Pancreas (tissue), 10 donors: ENCODE results near the gene DHX8. TPM values are rescaled to one million over a fixed set of nuclear protein-coding genes. Genes with fewer than 3 reads are reported as not detected.

Experiments used
- ATAC-seq, 4 donors: fragments of 200-7000 bp; cut with Tn5 transposase; one replicate each; pipeline versions ENCODE4 v1.8.0 to v1.9.1; 2020; ENCODE audit warnings: mild to moderate bottlenecking in 4 of 4, moderate library complexity in 4 of 4
- DNase-seq, 6 donors: peaks; one replicate each; pipeline ENCODE4 v3.0.0-alpha.2; 2020
- FAIRE-seq: peaks from 2 replicates; lab custom pipeline; 2012; peaks lifted over from hg19 to GRCh38; lab: Jason Lieb, UNC
- H3K27ac ChIP-seq, 4 donors: fragments of 200-600 bp; sonication (generic); 1 replicate in 3 of 4; 2 replicates in 1 of 4; pipeline versions ENCODE4 v1.5.0 to v1.8.0; 2020
- H3K27me3 ChIP-seq, 4 donors: fragments of 200-600 bp; one replicate each; pipeline ENCODE4 v1.8.0; 2021
- H3K36me3 ChIP-seq, 3 donors: fragments of 200-600 bp; sonication (generic) in 1 of 3; one replicate each; pipeline versions ENCODE4 v1.5.0 to v1.8.0; 2020 to 2021
- H3K4me1 ChIP-seq, 3 donors: fragments of 200-600 bp; one replicate each; pipeline ENCODE4 v1.8.0; 2021
- H3K4me3 ChIP-seq, 4 donors: fragments of 200-600 bp; sonication (generic) in 2 of 4; one replicate each; pipeline versions ENCODE4 v1.5.0 to v1.8.0; 2020 to 2021
- H3K9me3 ChIP-seq, 4 donors: fragments of 200-600 bp; one replicate each; pipeline ENCODE4 v1.8.0; 2021
- WGBS, 2 donors: extraction: QIAGEN DNeasy Blood & Tissue Kit; methylation state at CpG; one replicate each; pipeline ENCODE4 v1.1.7; 2013; 5-methylcytosine and 5-hydroxymethylcytosine counted together
- intact Hi-C, 3 donors: fragments of 100-400 bp; cut with DNase I; formaldehyde crosslinking; loops; one replicate each; pipeline versions ENCODE4 v1.11.1 to v1.14.2; 2022
- polyA plus RNA-seq, 2 donors: library from polyadenylated mRNA; stranded (reverse); fragments of 200-250 nt; gene quantifications; one replicate each; pipeline ENCODE4 v1.2.3, GENCODE V29; 2013
- total RNA-seq, 6 donors: library from RNA; stranded (reverse); fragmentation: NEBNext Ultra II Directional in 4 of 6; extraction: Animal tissue kit (Norgen Biotek cat#: 25700) in 4 of 6; gene quantifications; one replicate each; pipeline versions ENCODE4 v1.2.1 to v1.2.4, GENCODE V29; 2021 to 2023
- TF ChIP-seq, protein P1 (sequence below), 4 donors: fragments of 200-600 bp; sonication (generic) in 3 of 4; IDR thresholded peaks; one replicate each; pipeline versions ENCODE4 v1.5.0 to v1.8.0; 2021; ENCODE audit warnings: antibody characterized with exemption in 4 of 4
- donor health status: healthy with polysubstance abuse.
- donor health status: DM: no; HTN: no; CAD: no; lungs with moderate emphysema.
- donor health status: DM: no; HTN: no; CAD: no.
- donor health status: control.
- donor health status: control.
- donor health status: Bipolar disorder and iron deficiency.
- donor health status: DM: yes; HTN: yes; CAD: no.
- donor health status: DM: no; HTN: no; CAD: no.
- donor health status: DM: no; HTN: no; CAD: no.
- donor health status: DM: yes; HTN: yes; CAD: no.

The DHX8 gene
- total and polyA plus RNA-seq, 8 donors: 11.0 to 26.0 (median 16.6) TPM

DNA sequence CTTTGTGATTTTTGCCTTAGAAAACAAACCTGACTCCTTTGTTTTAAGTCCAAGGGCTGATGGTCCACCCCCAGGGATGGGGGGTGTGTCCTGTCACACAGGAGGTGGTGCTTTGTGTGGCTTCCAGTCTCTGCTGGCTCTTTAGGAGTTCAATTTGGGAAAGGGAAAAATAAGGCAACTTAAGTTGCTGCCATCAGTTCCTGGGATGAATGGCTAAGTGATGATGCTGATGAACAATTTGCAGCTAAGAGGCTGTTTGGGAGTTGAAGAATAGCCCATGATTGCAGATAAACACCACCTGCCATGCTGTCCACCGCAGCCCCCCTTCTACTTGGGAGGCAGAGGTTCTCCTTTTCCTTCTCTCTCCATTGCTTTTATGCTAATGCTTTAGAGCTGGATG, 44.7 kb upstream of the DHX8 start:
- FAIRE-seq (no peak), DNase-seq (no peak), ATAC-seq (peak in 1 of 4 donors; percentile 42)
- no peak overlapping the region for H3K4me3 ChIP-seq
- H3K27me3 ChIP-seq: no peaks in the 10 kb centered on the region
- no peaks in the 10 kb centered on the region for H3K36me3 ChIP-seq
- H3K9me3 ChIP-seq: peaks cover 0 to 2% (median 0%) of the 10 kb centered on the region in 4 donors
- H3K4me1 ChIP-seq: peaks cover 0 to 1% (median 0%) of the 10 kb centered on the region in 3 donors
- TF ChIP-seq, protein P1, sequence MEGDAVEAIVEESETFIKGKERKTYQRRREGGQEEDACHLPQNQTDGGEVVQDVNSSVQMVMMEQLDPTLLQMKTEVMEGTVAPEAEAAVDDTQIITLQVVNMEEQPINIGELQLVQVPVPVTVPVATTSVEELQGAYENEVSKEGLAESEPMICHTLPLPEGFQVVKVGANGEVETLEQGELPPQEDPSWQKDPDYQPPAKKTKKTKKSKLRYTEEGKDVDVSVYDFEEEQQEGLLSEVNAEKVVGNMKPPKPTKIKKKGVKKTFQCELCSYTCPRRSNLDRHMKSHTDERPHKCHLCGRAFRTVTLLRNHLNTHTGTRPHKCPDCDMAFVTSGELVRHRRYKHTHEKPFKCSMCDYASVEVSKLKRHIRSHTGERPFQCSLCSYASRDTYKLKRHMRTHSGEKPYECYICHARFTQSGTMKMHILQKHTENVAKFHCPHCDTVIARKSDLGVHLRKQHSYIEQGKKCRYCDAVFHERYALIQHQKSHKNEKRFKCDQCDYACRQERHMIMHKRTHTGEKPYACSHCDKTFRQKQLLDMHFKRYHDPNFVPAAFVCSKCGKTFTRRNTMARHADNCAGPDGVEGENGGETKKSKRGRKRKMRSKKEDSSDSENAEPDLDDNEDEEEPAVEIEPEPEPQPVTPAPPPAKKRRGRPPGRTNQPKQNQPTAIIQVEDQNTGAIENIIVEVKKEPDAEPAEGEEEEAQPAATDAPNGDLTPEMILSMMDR (IDR thresholded peaks at IDR 0.05): no peak
- H3K27ac ChIP-seq: no peak overlapping the region
- intact Hi-C loops: no loop called here
- 65 to 82% methylated on average over 1 of the region's 1 CpG for WGBS, 2 donors

DNA sequence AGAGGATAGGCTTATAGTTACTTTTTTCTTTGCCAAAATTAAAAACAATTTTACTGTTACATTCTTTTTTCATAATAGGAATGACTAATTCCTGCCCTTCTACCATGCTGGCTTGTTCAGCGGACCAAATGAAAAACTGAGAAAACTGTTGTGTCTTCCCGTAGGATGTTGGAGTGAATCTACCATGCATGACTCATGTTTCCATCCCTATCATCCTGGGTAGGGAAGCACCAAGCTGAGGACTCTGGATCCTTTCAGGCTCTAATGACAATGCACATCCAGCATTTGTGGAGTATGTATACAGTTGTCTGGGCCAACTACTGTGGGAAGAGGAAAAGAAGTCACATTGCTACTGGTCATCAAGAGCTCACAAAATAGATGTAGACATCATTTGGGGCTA, 41.1 kb upstream of the DHX8 start:
- peaks cover 0 to 2% (median 0%) of the 10 kb centered on the region in 4 donors for H3K9me3 ChIP-seq
- H3K36me3 ChIP-seq: no peaks in the 10 kb centered on the region
- H3K4me1 ChIP-seq: peaks cover 0 to 12% (median 0%) of the 10 kb centered on the region in 3 donors
- H3K27ac ChIP-seq: no peak overlapping the region
- DNase-seq (no peak), ATAC-seq (peak in 2 of 4 donors; percentile 27 to 46), FAIRE-seq (no peak)
- TF ChIP-seq, protein P1 (IDR thresholded peaks at IDR 0.05): no peak
- 61 to 87% methylated on average over 2 of the region's 2 CpGs for WGBS, 2 donors
- no peaks in the 10 kb centered on the region for H3K27me3 ChIP-seq
- no peak overlapping the region for H3K4me3 ChIP-seq
- intact Hi-C loops: no loop called here

DNA sequence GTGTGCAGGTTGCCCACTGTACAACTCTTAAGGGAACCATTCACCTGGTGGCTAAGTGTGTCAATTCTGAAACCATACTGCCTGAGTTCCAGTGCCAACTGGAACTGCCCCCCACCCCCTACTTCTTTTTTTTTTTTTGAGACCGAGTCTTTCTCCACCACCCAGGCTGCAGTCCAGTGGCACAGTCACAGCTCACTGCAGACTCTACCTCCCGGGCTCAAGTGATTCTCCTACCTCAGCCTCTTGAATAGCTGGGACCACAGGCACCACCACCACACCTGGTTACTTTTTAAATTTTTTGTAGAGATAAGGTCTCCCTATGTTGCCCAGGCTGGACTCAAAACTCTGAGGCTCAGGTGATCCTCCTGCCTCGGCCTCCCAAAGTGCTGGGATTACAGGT, 40.4 kb upstream of the DHX8 start:
- WGBS, 2 donors: 88 to 89% methylated on average over 3 of the region's 3 CpGs
- ATAC-seq (no peak), DNase-seq (no peak), FAIRE-seq (no peak)
- H3K27ac ChIP-seq: no peak overlapping the region
- H3K4me1 ChIP-seq: peaks cover 0 to 12% (median 0%) of the 10 kb centered on the region in 3 donors
- intact Hi-C loops: no loop called here
- TF ChIP-seq, protein P1 (IDR thresholded peaks at IDR 0.05): no peak
- peaks cover 0 to 2% (median 0%) of the 10 kb centered on the region in 4 donors for H3K9me3 ChIP-seq
- H3K36me3 ChIP-seq: no peaks in the 10 kb centered on the region
- H3K27me3 ChIP-seq: no peaks in the 10 kb centered on the region
- H3K4me3 ChIP-seq: no peak overlapping the region

DNA sequence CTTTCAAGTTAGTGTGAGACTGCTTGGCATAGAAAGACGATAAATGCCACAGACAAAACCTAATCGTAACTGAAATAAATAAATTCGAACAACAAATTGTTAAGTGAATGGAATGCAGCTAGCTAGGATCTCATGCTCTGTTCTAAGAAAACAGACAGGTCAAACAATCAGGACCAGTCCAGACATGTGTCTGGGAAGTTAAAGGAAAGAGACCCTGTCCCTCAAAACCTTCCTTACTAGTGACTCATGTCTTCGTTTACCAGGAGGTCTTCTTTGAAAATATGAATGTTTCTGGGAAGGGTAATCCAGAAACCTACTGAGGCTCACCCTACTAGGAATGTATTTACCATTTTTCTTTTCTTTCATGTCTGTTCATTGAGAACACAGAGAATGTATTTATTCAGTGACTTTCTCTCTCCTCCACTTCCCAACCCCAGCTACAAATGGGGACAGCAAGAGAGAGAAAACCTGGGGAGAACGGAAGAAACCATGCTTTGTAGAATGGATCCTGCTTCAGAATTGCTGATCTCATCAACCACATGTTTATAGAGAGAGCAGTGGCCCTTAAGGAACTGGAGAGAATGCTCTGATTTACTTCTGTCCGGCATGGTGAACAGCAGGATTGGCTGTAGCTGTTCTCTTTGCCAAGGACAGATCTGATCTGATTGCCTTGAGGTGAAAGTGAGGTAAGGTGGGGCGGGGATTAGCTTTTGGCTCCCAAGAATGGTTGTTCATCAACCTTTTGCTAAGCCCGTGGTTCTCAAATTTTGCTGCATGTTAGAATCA, 39.4 kb upstream of the DHX8 start:
- H3K27me3 ChIP-seq: no peaks in the 10 kb centered on the region
- 53 to 58% methylated on average over 8 of the region's 8 CpGs for WGBS, 2 donors
- FAIRE-seq: no peak
- no peaks in the 10 kb centered on the region for H3K36me3 ChIP-seq
- intact Hi-C loops: no loop called here
- peak in 1 of 6 donors; percentile 11 for DNase-seq
- TF ChIP-seq, protein P1 (IDR thresholded peaks at IDR 0.05): no peak
- peak; percentile 30 to 77 (median 56) for ATAC-seq
- no peak overlapping the region for H3K4me3 ChIP-seq
- H3K9me3 ChIP-seq: peaks cover 0 to 2% (median 0%) of the 10 kb centered on the region in 4 donors
- H3K4me1 ChIP-seq: peaks cover 0 to 23% (median 6%) of the 10 kb centered on the region in 3 donors
- H3K27ac ChIP-seq: no peak overlapping the region
